GM18505 (cell line): ENCODE measurements around the gene ARHGAP44.

ENCODE experiments used
- ATAC-seq: cut with Tn5 transposase; IDR thresholded peaks from one replicate; pipeline ENCODE4 v1.9.1; 2021; ENCODE audit not compliant: unreplicated experiment
- POLR2A ChIP-seq: IDR thresholded peaks from 4 replicates; pipeline ENCODE4 v1.6.1; 2011; ENCODE audit warnings: borderline replicate concordance; ENCODE audit not compliant: insufficient read depth, insufficient read length; ENCODE audit errors: extremely low read depth

The ARHGAP44 gene

DNA sequence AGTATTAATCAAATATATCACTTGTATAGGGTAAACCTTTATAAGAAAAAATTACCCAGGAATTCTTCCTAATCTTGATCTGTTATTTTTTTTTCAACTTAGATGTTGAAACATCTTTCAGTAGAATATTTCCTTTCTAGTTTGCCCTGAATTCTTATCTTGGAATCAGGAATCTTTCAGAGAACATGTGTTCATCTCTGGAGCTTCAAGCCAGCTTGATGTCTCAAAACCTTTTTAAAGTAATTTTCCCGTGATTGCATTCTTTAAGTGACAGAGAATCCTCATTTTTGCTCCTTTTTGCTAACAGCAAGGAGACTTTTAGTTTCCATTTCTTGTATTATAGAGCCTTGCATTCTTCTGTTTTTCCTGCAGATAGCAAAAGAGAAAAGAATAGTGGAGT is 137.7 kb downstream of the ARHGAP44 start:
- TF ChIP-seq POLR2A, result no peak
- ATAC-seq, result no peak

DNA sequence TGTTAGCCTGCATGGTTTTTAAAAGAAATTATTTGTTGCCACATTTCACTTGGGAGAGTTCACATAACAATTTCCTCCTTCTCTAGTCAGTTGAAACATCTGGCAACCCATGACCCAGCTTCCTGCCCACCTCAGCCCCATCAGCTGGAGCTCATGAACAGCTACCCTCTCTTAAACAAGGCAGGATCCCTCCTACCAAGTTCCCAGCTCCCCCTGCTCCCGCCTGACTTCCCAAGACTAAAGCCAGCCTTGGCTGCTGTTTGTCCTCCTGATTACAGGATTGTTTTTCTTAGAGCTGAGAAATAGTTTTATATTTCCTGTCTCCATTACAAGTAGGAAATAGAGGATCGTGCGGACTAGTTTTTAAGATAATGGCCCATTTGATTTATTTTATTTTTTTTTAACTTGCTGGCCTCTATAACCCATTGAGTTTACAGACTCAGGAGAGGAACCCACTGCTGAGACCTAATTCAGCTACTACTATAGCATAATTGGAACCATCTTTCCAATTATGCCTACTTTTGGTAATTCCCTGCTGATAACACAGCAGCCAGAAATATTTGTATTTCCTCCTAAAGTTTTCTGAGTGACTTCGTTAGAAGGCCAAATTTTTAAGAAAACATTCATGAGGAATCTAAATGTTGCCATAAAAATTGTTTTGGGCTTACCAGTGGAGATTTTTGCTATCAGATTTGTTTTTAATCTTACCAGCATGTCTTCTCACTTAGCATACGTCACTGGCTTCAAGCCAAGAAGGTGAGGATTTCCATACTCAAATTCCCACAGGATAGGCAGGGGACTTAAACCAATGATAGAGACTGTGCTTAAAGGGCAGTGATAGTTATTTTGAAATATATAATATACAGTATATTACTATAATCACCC is 138.5 kb downstream of the ARHGAP44 start:
- no peak for TF ChIP-seq POLR2A
- ATAC-seq, result no peak

DNA sequence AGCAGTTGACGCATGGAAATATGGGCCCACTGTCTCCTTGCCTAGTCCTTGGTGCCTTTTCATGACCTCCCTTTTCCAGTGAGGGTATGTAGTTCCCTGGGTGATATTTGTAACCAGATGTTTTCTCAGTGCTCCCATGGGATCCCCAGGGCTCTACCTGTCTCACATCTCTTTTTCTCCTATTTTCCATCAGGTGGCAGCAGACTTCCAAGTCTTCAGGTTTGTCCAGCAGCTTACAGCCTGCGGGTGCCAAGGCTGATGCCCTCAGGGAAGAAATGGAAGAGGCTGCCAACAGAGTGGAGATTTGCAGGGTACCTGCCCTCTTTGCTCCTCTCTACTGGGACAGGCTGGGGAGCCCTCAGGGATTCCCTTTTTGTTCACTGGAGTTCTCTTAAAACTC is 139.4 kb downstream of the ARHGAP44 start:
- no peak for ATAC-seq
- TF ChIP-seq POLR2A, result no peak

DNA sequence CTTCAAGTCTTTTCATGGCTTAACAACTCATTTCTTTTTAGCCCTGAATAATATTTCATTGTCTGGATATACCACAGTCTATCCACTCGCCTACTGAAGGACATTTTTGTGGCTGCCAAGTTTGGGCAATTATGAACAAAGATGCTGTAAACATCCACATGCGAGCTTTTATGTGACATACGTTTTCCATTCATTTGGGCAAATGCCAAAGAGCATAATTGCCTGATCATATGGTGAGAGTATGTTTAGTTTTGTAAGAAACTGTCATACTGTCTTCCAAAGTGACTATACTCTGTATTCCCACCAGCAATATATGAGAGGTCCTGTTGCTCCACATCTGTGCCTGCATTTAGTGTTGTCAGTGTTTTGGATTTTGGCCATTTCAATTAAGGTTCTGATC is 147.2 kb downstream of the ARHGAP44 start:
- no peak for ATAC-seq
- no peak for TF ChIP-seq POLR2A

DNA sequence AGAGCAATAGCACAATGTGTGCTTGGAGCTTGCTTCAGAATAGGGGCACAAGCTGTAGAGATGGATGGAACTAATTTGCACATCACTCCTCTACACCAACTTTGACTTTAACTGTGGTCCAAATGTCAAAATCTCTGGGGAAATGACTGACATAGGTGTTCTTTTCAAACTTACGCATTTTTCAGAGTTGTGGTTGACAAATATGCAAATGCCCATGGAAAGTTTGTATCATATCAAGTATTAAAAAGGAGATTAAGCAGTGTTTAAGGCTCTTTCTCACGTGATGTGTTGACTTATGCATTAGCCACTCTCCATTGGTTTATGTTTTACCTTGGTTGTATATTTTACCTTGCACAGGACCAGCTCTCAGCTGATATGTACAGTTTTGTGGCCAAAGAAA is 151.4 kb downstream of the ARHGAP44 start:
- TF ChIP-seq POLR2A, result no peak
- no peak for ATAC-seq

DNA sequence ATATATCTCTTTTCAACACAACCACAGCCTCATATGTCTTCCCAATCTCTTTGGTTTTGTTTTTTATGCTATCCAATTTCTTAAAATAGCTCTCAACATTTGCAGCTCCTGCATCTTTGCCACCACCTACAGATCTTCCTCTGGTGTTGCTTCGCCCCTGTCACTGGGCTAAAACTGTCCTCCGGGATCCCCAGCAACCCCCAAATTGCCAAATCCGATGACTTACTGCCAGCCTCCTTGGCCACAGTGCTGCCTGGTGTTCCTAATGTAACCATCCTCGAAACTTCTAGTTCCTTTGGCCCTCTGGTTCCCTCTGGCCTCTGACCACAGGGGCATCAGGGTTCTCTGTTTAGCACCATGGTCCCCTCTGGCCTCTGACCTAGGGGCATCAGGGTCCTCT is 157.7 kb downstream of the ARHGAP44 start:
- no peak for TF ChIP-seq POLR2A
- ATAC-seq, result no peak

DNA sequence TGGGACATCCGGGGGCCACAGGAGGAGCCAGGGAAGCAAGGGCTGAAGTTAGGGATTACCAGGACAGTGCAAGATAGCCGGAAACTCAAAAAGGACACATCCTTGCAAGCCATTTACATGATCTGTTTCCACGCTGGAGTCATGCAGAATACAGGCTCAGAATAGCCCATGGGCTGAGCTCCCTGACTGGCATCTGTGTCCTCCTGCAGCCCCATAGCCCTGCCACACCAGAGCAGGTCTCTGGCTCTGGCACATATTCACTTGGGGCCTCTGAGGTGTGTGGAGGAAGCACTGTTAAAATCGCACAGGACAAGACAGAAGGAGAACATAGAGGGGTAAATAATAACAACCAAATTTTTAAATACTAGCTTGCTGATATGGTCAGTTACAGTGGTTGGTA is 162.7 kb downstream of the ARHGAP44 start:
- no peak for TF ChIP-seq POLR2A
- ATAC-seq, result no peak

DNA sequence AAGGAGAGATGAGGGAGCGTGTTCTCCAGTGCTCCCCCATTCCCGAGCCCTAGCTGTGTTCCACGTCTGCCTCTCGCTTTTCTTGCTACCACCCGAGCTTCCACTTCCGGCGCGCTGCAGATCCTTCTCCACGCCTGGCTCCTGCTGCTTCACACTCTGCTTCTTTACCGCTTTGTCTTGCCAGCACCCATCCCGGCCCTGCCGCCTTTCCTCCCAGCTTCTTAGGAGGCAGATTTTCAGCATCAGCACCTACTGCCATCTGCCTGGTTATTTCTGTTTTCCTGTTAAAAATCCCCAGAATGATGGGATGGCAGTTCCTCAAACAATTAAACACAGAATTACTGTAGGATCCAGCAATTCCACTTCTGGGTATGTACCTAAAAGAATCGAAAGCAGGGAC is 163.9 kb downstream of the ARHGAP44 start:
- TF ChIP-seq POLR2A, result no peak
- ATAC-seq, result no peak

DNA sequence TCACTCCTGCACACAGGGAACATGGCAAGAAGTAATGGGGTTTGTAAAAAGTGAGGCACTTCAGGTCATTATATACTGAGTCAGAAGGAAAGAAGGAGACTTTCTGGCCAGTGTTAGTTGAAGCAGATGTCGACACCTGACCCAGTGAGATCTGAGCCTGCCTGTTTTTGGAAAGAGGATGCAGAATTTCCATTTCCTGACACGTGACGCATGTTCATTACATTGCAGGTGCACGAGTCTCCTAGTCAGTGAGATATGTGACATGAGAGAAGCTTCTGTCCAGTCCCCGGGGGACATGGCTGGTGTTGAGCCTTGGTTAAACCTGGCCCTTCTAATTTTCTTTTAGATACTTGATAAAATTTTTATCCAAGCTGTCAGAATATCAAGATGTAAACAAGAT is 166.2 kb downstream of the ARHGAP44 start:
- ATAC-seq, result no peak
- no peak for TF ChIP-seq POLR2A

DNA sequence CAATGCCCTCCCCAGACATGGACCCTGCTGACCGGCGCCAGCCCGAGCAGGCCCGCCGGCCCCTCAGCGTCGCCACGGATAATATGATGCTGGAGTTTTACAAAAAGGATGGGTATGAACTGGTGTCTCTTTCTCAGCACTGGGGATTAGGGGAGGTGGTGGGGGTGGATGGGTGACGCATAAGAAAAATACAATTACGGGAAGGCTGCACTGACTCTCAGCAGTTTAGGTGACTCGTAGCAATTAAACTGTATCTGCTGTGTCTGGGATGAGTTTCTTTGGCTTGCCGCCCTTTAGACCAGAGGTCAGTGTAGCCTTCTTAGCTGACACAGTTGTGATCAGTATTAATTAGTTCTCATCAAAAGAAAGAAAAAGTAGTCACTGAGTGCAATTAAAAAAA is 169.5 kb downstream of the ARHGAP44 start:
- TF ChIP-seq POLR2A, result no peak
- ATAC-seq, result no peak

DNA sequence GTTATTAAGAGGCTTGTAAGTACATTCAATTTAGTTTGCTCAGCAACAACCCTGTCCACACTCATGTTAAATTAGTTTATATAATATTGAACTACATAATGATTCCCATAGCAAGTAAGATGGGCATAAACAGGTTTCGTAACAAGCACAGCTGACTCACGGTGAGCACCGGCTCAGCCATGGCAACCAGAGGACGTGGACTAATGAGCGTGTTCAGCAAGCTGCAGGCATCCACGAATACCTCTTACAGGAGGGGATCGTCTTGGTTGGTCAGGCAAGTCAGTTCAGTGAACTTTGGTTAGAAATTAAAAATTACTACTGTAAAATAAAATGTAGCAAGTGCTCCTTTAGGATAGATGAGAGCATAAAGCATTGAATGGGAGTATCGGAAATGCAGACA is 170.1 kb downstream of the ARHGAP44 start:
- ATAC-seq, result no peak
- no peak for TF ChIP-seq POLR2A

DNA sequence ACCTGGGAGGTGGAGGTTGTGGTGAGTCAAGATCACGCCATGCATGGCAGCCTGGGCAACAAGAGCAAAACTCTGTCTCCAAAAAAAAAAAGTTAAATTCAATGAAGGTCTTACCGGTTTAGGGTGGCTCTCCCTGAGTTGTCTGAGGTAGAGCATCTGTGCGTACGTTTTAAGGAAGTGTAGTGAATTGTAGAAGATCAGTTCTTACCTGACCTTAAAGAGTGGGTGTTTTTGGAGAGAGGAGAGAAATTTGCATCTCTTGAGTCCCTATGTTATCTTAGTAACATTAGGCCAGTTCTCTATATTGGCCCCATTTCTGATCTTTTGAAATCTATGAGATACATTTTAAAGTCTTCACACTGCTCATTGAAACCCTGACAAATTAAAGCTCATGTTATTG is 172.4 kb downstream of the ARHGAP44 start:
- TF ChIP-seq POLR2A, result no peak
- ATAC-seq, result no peak

DNA sequence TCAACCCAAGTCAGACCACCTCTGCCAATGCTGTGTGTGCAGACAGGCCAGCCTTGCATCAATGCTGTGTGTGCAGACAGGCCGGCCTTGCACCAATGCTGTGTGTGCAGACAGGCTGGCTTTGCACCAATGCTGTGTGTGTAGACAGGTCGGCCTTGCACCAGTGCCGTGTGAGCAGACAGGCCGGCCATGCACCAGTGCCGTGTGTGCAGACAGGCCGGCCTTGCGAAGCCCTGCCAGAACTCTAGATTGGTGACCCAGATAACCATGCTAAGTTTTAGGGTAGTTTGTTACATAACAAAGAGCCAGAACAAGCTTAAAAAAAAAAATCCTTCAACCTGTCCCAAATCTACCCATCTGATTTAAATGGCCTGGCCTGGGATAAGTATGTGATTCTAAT is 174.2 kb downstream of the ARHGAP44 start:
- no peak for ATAC-seq
- TF ChIP-seq POLR2A, result no peak

DNA sequence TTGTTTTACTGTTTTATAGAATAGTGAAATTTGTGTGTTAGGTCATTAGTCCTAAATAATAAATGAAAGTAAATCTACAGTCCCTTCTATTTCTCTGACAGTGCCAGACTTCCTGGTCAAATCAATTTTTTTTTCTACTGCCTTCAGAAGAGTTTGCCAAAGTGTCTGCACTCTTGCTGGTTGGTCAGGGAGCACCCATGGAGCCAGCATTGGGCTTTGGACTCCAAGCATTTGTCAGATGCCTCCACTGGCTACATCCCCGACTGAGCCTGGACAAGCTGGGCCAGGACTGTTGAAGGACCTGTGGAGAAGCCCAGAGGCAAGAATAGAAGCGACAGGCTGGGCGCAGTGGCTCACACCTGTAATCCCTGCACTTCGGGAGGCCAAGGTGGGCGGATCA is 174.9 kb downstream of the ARHGAP44 start:
- no peak for ATAC-seq
- TF ChIP-seq POLR2A, result no peak
